NCI-H748 (cell line): ENCODE data around the gene PREX1.
"Not testable (repeated sequence)": the region's sequence is repeated elsewhere in the genome, so short reads cannot be mapped to it uniquely, and the experiment has no call there.

ENCODE experiments used
- DNase-seq: peaks from one replicate; lab custom pipeline; 2025; ENCODE audit not compliant: unreplicated experiment; lab: John Stamatoyannopoulos, UW

The PREX1 gene

DNA sequence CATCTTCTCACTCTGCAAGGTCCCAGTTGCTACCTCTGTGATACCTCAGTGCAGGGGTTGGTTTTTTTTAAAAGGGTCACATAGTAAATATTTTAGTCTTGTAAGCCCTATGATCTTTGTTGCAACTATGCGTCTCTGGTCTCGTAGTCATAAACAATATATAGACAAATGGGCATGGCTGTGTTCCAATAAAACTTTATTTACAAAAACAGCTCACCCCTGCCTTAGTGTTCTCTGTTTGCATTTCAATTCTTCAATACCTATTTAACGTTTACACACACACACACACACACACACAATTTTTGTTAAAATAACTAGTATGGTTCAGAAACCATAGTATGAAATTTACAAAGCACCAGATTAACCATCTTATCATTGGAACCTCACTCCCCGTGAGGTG is 216.8 kb downstream of the PREX1 start:
- DNase-seq = no peak

GRCh38 chr20:48609491-48609978 is 218.3 kb downstream of the PREX1 start:
- no peak for DNase-seq

DNA sequence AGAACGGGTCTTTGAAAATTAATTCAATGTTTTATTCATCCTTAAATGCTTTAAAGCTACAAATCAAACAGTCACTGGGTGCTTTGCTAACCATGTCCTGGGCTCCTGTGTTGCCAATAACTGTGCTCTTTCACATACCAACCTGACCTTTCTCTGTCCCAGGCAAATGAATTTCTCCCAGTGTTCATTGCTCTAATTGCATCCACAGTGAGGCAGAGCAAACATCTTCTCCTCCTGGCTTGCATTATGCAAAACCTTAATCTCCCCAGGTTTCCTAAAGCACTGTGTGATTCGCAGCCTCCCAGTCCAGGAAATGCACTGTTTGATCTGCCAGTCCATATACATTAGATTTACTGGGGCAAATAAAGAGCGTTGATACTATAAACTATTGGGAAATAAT is 219.0 kb downstream of the PREX1 start:
- no peak for DNase-seq

DNA sequence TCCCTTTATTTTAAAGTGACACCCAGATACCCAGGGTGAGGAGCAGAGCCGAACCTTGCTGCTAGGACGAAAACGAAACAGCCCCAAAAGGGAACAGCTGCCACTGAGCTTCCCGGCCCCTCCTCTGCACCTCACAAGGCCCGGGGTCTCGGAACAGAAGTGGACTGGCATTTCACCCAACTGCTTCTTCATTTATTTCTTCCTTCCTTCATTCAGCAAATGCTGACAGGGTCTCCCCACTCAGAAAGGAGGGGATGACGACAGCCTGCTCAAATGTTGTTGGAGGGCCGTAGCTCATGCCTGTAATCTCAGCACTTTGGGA is 220.3 kb downstream of the PREX1 start:
- DNase-seq = no peak

- peak; percentile 16 for DNase-seq
Observed at GRCh38 chr20:48606841-48607543, 220.8 kb downstream of the PREX1 start.

DNA sequence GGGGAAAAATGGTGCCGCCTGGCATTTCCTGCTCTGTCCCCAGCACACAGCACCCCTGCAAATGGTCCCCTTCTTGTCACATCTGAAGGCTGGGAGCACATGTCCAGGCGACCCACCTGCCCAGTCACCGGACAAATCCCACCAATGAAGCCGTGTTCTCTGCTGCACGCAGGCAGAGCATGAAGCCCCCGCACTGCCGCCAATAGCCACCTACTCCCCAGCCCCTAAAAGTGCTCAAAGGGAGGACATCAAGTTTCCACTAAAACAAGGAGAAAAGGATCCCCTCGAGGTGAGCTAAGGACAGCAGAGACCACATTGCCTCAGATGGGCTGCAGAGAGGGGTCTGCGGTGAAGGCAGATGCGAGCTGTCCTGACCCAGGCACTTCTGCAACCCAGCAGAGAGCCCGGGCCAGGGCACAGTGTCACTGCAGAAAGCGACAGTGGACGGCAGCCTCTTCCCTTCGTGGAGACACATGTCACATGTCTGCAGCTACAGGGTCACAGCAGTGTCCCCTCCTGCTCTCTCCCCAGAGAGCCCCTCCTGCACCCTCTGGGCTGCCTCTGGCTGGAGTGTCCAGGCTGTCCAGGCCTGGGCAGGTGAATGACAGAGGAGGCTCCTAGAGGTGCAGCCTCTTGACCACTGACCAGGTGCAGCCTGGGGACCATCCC is 221.5 kb downstream of the PREX1 start:
- no peak for DNase-seq

GRCh38 chr20:48605364-48606171 is 222.2 kb downstream of the PREX1 start:
- DNase-seq = no peak

- no peak for DNase-seq
Observed at GRCh38 chr20:48604936-48605335, 222.9 kb downstream of the PREX1 start.

- DNase-seq = no peak
Observed at GRCh38 chr20:48604426-48604825, 223.4 kb downstream of the PREX1 start.

GRCh38 chr20:48603819-48604405 is 223.9 kb downstream of the PREX1 start:
- DNase-seq = no peak

DNA sequence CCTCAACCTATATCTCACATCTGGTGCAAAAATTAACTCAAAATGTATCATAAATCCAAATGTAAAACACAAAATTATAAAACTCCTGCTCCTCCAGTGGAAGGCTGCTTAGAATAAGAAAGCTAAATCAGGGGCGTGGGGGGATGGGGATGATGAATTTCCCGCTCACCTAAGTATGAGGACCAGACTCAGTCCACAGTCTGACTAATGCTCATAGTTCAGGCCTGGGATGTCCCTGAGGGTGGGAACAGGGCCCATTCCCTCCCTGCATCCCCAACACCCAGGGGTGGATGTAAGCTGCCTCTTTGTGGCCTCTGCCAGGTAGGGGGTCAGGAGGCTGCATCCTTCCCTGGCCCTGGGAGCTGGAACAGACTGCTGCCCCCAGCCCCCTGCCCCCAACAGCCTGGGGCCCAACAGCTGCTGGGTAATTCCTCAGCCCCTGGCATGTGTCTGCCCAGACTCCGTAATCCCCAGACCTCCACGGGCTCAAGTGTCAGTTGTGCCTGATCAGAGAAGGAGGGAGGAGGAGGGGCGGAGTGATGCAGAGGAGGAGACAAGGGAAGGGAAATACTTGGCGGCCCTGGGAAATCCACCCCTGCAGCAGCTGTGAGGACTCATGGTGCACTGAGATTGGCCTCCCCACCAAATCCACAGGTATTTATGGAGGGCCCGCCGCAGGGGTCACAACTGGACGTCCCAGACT is 224.5 kb downstream of the PREX1 start:
- no peak for DNase-seq

GRCh38 chr20:48601798-48602197 is 226.0 kb downstream of the PREX1 start:
- DNase-seq = no peak

DNA sequence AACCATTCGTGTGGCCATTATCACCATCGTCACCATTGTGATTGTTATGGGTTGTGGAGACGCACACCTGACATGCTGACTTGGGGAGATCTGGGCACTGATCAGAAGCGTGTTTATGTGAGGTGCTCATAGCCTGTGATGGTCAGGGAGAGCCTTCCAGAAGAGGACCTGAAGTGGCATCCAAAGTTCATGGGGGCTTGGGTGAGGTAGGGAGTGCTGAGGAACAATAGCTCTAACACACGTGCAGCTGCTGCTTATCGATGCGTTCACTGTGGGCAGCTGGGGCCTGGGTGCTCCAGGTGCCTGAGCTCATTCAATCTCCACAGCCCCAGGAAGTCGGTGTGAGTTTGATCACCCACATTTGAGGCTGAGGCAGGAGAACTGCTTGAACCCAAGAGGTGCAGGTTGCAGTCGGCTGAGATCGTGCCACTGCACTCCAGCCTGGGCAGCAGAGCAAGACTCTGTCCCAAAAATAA is 227.3 kb downstream of the PREX1 start:
- DNase-seq = no peak

GRCh38 chr20:48599748-48600469 is 227.9 kb downstream of the PREX1 start:
- DNase-seq = no peak

- no peak for DNase-seq
Observed at GRCh38 chr20:48599106-48599747, 228.6 kb downstream of the PREX1 start.

DNA sequence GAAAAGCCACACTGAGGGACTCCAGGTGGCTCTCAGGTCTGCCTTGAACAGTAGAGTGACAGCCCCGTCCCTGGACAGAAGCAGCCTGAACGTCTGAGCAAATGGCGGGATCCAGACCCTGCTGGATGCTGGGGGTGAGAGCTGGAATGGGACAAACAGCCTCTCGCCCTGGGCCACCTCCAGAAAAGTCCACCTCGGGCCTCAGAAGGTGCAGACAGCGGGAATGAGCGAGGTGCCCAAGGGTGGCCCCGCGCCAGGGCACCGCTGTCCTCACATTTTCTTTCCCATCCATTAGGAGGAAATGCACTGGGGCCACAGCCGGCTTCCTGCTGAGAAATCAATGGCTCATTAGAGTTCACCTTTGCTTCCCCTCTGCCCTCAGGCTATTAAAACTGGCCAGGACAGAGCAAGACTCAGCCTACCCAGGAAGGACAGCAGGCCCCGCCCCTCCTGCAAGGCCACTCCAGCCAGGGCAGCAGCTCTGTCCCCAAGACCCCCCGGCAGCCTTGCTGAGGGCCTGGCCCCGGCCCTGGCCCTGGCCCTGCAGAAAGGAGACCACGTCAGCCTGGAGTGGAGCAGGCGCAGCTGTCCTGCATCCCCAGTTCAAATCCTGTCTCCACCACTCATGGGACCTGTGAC is 229.4 kb downstream of the PREX1 start:
- not testable (repeated sequence) for DNase-seq

GRCh38 chr20:48597521-48598302 is 230.1 kb downstream of the PREX1 start:
- DNase-seq = no peak

GRCh38 chr20:48596334-48596898 is 231.4 kb downstream of the PREX1 start:
- DNase-seq = no peak
